Anterior cingulate cortex (tissue), 58 donors: ENCODE results near the gene ADAMTS13.
"Not testable (repeated sequence)": the region's sequence is repeated elsewhere in the genome, so short reads cannot be mapped to it uniquely, and the experiment has no call there.

Source experiments
- DNase-seq, 58 donors: peaks; one replicate each; lab custom pipeline; 2025; lab: John Stamatoyannopoulos, UW

Gene ADAMTS13

GRCh38 chr9:133421615-133422542 is at the start of gene ADAMTS13:
ADAMTS13 (plus strand) TSS chr9:133422367; CDS start chr9:133422444, 77 bp downstream.
- peak in 5 of 58 donors; percentile 7 to 34 (median 19) for DNase-seq

DNA sequence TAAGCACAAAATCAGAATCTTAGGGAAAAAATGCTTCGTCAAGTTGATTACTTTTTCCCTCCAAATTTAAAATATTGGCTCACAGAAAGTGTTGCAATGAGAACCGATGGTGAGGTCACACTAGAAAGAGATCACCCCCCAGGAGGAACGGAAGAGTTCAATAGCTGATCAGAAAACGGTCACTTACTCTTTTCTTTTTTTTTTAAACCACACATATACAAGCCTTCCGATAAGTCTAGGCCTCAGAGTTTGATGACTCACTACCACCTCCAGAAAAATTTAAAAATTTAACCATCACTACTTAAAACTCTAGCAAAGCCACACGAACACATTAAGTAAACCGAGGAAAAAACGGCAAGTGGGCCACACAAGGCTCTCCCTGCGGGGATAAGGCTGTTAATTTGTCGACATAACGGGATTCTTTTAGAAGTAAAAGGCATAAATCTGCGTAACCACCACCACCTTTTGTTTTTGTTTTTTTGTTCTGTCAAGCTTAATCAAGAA is 47.5 kb upstream of the ADAMTS13 start:
- DNase-seq = no peak

DNA sequence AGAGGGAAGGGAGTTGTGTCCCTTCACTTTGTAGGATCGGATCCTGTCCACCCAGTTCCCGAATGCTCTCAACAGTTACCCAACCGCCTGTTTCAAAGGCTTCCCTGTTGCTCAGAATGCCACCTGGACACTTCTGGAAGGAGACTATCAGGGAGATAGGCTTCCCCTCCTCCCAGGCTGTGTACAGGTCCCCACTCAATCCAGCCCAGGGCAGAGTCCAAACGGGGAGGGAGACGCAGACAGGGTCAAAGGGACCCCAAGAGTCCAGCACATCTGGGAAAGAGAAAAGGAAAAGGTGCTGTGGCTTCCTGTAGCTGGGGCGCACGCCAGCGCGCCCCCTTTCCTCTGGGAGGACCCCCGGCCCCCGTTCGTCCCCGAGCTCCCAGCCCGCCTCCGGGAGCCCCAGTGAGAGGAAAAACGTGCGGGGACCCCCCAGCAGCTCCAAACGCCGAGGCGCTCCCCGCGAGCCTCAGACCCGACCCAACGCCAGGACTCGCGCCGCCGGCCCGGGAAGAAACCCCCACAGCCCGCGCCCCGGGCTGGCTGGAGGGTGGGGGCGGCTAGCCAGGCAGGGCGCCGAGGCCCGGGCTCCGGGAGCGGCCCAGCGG is 46.9 kb upstream of the ADAMTS13 start:
- no peak for DNase-seq

GRCh38 chr9:133375724-133376654 is 46.2 kb upstream of the ADAMTS13 start, which contains the start of the genes STKLD1 and SURF4:
STKLD1 (plus strand) TSS chr9:133376366; CDS start chr9:133376474, 108 bp downstream.
SURF4 (minus strand) TSS chr9:133376060; CDS start chr9:133375969, 91 bp downstream.
- DNase-seq = peak; percentile 29 to 97 (median 92)

- not testable (repeated sequence) for DNase-seq
Measured at GRCh38 chr9:133377280-133377679, 44.9 kb upstream of the ADAMTS13 start.

- no peak for DNase-seq
Measured at GRCh38 chr9:133377721-133378216, 44.4 kb upstream of the ADAMTS13 start.

DNA sequence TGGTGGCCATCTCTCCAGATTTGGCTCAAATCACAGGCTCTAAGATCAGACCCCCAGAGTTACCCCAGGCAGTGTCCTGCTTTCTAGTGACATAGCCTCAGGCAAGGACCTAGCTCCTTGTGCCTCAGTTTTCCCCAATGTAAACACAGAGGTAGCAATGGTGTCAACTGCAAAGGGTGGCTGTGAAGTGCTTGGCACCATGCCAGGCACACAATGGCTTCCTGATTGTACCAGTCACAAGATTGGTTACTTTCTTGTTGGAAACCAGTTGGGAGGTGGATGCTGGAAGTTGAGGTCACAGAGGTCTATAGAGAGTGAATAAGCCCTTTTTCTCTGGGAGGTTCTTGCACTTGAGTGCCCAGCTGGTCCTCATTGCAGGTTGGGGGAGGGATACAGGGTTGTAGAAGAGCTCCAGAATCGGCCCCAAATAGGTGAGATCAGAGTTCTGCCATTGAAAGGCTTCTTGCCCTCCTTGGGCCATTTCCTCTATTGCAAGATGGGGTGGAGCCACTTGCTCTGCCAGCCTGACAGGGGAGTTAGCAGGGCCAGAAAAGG is 43.7 kb upstream of the ADAMTS13 start:
- peak in 1 of 58 donors; percentile 39 for DNase-seq

- DNase-seq = peak in 21 of 58 donors; percentile 9 to 65 (median 41)
Measured at GRCh38 chr9:133379153-133380086, 42.7 kb upstream of the ADAMTS13 start.

- DNase-seq = peak in 12 of 58 donors; percentile 8 to 40 (median 26)
Measured at GRCh38 chr9:133380734-133381133, 41.4 kb upstream of the ADAMTS13 start.

DNA sequence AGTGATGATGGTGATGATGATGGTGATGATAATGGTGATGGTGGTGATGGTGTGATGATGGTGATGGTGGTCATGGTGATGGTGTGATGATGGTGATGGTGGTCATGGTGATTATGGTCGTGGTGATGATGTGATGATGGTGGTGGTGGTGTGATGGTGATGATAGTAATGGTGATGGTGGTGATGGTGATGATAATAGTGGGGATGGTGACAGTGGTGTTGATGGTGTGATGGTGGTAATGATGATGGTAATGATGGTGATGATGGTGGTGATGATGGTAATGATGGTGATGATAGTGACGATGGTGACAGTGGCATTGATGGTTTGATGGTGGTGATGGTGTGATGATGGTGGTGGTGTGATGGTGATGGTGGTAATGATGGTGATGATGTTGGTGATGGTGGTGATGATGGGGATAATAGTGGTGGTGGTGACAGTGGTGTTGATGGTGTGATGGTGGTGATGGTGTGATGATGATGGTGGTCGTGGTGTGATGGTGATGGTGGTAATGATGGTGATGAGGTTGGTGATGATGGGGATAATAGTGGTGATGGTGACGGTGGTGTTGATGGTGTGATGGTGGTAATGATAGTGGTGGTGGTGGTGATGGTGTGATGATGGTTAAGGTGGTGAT is 39.5 kb upstream of the ADAMTS13 start:
- no peak for DNase-seq

DNA sequence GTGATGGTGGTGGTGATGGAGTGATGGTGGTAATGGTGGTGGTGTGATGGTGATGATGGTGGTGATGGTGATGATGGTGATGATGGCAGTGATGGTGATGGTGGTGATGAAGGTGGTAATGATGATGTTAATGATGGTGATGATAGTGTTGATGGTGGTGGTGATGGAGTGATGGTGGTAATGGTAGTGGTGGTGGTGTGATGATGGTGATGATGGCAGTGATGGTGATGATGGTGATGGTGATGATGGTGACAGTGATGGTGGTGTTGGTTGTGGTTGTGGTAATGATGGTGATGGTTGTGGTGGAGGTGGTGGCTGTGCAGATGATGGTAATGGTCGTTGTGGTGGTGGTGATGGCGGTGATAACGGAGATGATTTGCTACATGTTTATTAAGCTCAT is 38.7 kb upstream of the ADAMTS13 start:
- DNase-seq = no peak

DNA sequence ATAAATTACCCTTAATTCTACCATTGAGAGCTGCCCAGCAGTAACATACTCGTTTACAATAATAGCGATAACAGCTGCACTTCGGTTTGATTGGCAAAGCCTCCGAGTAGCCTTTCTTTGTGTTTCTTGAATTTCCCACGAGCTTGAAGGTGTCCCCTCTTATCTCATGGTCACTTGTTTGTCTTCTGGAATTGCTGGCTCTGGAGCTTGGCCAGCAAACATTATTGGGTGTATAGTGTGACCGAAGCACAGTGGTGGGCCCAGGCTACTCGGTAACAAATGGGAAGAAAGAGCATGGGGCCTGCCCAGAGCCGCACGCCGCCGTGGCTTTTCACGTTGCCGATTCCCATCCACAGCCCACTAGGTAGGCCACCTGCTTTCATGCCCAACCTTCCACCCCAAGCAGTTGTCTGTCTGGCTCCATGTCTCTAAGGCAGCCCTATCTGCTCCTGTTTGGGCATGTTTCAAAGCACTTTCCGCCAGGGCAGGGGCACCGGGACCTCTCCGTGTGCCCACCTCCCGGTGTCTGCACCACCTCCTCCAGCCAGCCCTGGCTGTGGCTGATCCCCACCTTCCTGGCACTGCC is 37.3 kb upstream of the ADAMTS13 start:
- DNase-seq = no peak

- peak in 19 of 58 donors; percentile 7 to 65 (median 31) for DNase-seq
Measured at GRCh38 chr9:133385452-133385851, 36.7 kb upstream of the ADAMTS13 start.

DNA sequence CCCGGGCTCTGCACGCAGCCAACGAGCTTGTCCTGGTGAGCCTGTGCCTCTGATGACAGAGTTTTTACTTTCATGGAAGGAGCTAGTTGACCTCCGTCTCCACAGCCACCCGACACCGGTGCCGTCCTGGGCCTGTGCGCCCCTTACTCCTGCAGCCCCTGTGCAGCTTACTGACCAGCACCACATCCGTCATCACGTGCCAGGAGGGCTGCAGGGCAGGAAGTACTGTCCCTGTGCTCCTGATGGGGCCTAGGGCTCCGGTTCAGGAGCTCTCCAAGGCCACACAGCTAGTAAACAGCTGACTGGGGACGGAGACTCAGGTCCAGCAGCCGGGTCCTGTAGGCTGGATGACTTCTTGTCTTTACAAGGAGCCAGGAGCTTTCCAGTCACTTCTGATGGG is 35.8 kb upstream of the ADAMTS13 start:
- no peak for DNase-seq

DNA sequence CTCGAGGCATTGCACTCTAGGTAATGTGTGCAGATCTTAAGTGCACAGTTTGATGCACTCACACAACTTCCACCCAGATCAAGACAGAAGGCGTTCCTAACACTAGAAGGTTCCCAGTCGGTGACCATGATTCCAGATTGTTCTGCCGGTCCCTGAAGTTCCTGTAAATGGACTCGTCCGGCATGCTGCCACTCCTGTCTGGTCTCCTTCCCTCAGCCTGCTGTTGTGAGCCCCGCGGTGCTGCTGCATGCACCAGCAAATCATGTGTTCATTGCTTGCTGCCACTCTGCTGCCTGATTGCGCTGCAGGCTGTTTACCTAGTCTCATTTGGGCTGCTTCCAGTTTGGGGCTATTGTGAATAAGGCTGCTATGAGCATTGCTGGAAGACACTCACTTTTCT is 34.5 kb upstream of the ADAMTS13 start:
- DNase-seq = no peak

DNA sequence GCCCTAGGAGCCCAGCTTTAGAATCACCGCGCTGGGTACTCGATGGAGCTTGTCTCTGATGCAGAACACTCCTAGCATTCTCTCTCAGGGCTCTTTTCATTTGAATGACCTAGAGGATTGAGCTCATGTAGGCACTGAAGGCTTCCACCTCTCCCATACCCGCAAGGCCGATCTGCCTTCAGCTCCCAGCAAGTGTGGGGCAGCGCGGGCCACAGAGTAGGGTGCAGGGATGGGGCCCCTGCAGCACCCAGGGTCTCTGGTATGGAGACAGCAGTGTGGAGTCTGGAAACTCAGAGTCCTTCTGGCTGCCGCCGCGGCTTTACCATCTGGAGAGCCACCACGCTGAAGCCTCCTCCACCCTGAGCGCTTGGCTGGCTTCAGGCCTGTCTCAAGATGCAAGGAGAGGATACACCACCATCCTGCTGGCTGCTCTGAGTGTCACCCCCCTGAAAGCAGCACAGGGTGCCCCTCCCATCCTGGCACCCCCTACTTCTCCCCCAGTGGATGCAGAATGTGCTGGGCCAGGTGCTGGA is 33.1 kb upstream of the ADAMTS13 start:
- peak in 22 of 58 donors; percentile 7 to 67 (median 34) for DNase-seq

- DNase-seq = no peak
Measured at GRCh38 chr9:133389562-133389961, 32.6 kb upstream of the ADAMTS13 start.
